Activated naive CD4-positive, alpha-beta T cell treated with anti-CD3 and anti-CD28 coated beads for 36 hours (primary cell): ENCODE results near the gene PROM2. TPM values are rescaled to one million over a fixed set of nuclear protein-coding genes. Genes with fewer than 3 reads are reported as not detected.

Experiments used
- CTCF ChIA-PET: fragments of 350-600 bp; sonication (Branson Sonifier 250); formaldehyde crosslinking; loops from one replicate; lab custom pipeline; 2021; ENCODE audit warnings: antibody characterized with exemption; lab: Charles Lee
- DNase-seq: peaks from one replicate; pipeline ENCODE4 v3.0.0-alpha.2; 2020
- H3K27ac Mint-ChIP-seq: one replicate; pipeline ENCODE4 v1.8.0; 2021; ENCODE audit warnings: mild to moderate bottlenecking, mixed read lengths
- H3K27me3 Mint-ChIP-seq: one replicate; pipeline ENCODE4 v1.8.0; 2021; ENCODE audit warnings: low read depth, mixed read lengths
- H3K36me3 Mint-ChIP-seq: one replicate; pipeline ENCODE4 v1.8.0; 2021; ENCODE audit warnings: low read depth, mixed read lengths
- H3K4me1 Mint-ChIP-seq: one replicate; pipeline ENCODE4 v1.8.0; 2021; ENCODE audit warnings: low read depth, mixed read lengths
- H3K4me3 Mint-ChIP-seq: one replicate; pipeline ENCODE4 v1.8.0; 2021; ENCODE audit warnings: mild to moderate bottlenecking, moderate library complexity, mixed read lengths
- H3K9me3 Mint-ChIP-seq: one replicate; pipeline ENCODE4 v1.8.0; 2021; ENCODE audit warnings: mixed read lengths
- intact Hi-C: fragments of 100-400 bp; cut with micrococcal nuclease; formaldehyde crosslinking; loops from one replicate; pipeline ENCODE4 v1.15.1; 2023
- total RNA-seq, 2 experiments: library from RNA; stranded (reverse); gene quantifications; one replicate each; pipeline ENCODE4 v1.2.3, GENCODE V29; 2021

PROM2 gene
- total RNA-seq, 2 experiments from 2014 or later, result 0.45 to 0.89 TPM

DNA sequence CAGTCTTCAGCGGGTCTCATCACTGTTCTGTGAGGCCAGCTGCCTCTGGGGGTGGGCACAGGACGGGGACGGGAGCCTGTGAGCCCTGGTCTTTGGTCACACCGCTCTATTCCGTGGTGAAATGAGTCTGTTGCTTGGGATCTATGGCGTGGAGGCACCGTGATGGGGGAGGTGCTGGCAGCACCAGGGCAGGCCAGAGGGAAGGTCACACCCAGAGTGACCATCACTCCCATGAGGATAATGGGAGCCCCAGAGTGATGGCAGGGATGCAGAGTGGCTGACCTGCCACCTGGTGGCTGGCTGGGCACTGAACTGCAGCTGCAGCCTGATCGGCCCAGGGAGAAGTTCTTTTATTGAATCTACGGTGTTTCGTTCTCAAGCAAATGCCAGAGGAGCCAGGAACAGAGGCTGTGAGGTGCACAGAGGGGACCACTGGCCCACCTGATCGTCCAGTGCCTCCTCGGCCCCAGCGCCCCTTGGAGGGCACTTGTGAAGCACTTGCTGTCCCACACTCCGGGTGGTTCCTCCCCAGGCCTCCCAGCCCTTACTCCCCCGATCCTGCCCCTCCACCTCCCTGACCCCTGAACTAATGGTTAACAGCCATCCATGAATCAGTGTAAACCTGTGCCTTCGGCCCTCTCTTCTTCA, 40.8 kb downstream of the PROM2 start:
- CTCF ChIA-PET, result no interaction called here
- H3K27ac Mint-ChIP-seq, result no peak overlapping the region
- H3K4me3 Mint-ChIP-seq, result no peak overlapping the region
- no peaks in the 10 kb centered on the region for H3K4me1 Mint-ChIP-seq
- peaks cover 2% of the 10 kb centered on the region for H3K27me3 Mint-ChIP-seq
- no peaks in the 10 kb centered on the region for H3K9me3 Mint-ChIP-seq
- H3K36me3 Mint-ChIP-seq, result no peaks in the 10 kb centered on the region
- DNase-seq, result peak; percentile 17
- intact Hi-C loops, result loop anchor here (1.0 kb wide), 1 partner anchor 122 kb away; no protein-coding TSS in a partner anchor

DNA sequence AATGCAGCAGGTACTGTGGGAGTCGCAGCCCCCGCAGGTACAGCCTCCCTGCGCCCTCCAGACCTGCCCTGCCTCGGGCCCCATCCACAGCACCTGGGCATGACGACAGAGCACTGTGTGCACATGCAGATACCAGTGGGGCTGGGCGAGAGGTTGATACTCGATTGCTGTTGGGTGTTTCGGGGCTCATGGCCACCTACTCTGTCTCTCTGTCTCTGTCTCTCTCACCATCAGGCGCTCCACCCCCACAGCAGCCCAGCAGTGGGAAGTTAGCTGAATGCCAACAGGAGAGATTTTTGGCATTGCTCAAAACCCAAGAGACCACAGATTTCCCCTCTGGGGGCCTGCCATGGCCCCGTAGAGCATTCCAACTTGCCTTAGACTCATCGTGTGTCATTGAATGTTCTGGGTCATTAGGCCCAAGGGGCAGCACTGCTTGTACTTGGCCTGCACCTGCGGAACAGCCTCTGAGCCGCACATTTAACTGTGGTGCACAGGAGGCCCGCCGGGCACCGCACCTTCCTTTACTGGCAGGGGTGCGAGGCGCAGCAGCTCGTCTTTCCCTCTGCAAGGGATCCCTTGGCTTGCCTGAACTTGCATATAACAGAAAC, 41.7 kb downstream of the PROM2 start:
- intact Hi-C loops, result loop anchor here (1.0 kb wide), 1 partner anchor 123 kb away; no protein-coding TSS in a partner anchor
- no peak overlapping the region for H3K27ac Mint-ChIP-seq

GRCh38 chr2:95316466-95317122, 42.3 kb downstream of the PROM2 start:
- CTCF ChIA-PET, result no interaction called here
- DNase-seq, result no peak
- H3K27me3 Mint-ChIP-seq, result peaks cover 2% of the 10 kb centered on the region
- H3K36me3 Mint-ChIP-seq, result no peaks in the 10 kb centered on the region
- no peaks in the 10 kb centered on the region for H3K4me1 Mint-ChIP-seq
- no peak overlapping the region for H3K27ac Mint-ChIP-seq
- intact Hi-C loops, result no loop called here
- no peaks in the 10 kb centered on the region for H3K9me3 Mint-ChIP-seq
- H3K4me3 Mint-ChIP-seq, result no peak overlapping the region

More for the DNA sequence above, 41.7 kb downstream of the PROM2 start:
- H3K27me3 Mint-ChIP-seq, result peaks cover 2% of the 10 kb centered on the region
- no peaks in the 10 kb centered on the region for H3K9me3 Mint-ChIP-seq
- H3K4me3 Mint-ChIP-seq, result no peak overlapping the region
- DNase-seq, result no peak
- CTCF ChIA-PET, result no interaction called here
- H3K36me3 Mint-ChIP-seq, result no peaks in the 10 kb centered on the region
- H3K4me1 Mint-ChIP-seq, result no peaks in the 10 kb centered on the region

- CTCF ChIA-PET, result no interaction called here
- H3K27me3 Mint-ChIP-seq, result peaks cover 2% of the 10 kb centered on the region
- no peaks in the 10 kb centered on the region for H3K4me1 Mint-ChIP-seq
- no peaks in the 10 kb centered on the region for H3K36me3 Mint-ChIP-seq
- intact Hi-C loops, result no loop called here
- no peaks in the 10 kb centered on the region for H3K9me3 Mint-ChIP-seq
- no peak overlapping the region for H3K4me3 Mint-ChIP-seq
- H3K27ac Mint-ChIP-seq, result no peak overlapping the region
- DNase-seq, result no peak
Measured at GRCh38 chr2:95317123-95317500, 42.9 kb downstream of the PROM2 start.

DNA sequence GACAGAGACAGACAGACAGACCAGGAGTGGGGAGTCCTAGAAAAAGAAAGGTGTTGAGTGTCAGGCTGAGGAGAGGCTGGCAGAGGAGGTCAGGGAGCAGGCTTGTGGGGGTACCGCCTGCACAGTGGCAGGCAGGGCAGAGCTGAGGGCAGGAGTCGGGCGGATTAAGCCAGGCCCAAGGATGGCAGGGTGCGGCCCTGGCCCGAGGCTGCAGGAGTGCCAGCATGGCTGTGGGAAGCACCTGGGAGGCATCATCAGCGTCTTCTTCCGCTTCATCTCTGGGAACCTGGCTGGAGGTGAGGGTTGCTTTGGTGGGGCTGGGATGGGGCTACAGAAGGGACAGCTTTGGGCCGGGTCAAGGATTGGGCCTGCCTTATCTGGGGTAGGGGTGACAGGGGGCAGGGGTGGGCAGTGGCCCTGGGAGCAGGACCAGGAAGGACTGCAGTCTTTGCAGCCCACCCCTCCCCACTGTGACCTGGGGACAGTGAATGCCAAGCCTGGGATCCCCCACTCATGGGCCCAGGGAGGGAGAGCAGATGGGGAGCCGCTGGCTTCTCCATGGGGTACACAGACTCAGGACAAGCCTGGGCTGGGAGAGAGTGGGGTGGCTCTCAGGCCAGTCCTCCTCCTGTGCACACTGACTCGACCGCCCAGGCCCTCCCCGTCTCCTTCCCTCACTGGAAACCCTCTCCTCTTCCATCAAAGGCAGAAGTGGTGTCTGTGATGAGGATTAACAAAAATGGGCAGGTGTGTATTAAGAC, 43.6 kb downstream of the PROM2 start:
- DNase-seq, result no peak
- no peak overlapping the region for H3K4me3 Mint-ChIP-seq
- peaks cover 2% of the 10 kb centered on the region for H3K27me3 Mint-ChIP-seq
- H3K27ac Mint-ChIP-seq, result no peak overlapping the region
- intact Hi-C loops, result no loop called here
- CTCF ChIA-PET, result no interaction called here
- no peaks in the 10 kb centered on the region for H3K4me1 Mint-ChIP-seq
- H3K9me3 Mint-ChIP-seq, result no peaks in the 10 kb centered on the region
- H3K36me3 Mint-ChIP-seq, result no peaks in the 10 kb centered on the region

GRCh38 chr2:95318431-95319220, 44.4 kb downstream of the PROM2 start:
- H3K4me3 Mint-ChIP-seq, result no peak overlapping the region
- H3K27me3 Mint-ChIP-seq, result peaks cover 2% of the 10 kb centered on the region
- H3K36me3 Mint-ChIP-seq, result no peaks in the 10 kb centered on the region
- H3K27ac Mint-ChIP-seq, result no peak overlapping the region
- H3K4me1 Mint-ChIP-seq, result no peaks in the 10 kb centered on the region
- intact Hi-C loops, result no loop called here
- no peaks in the 10 kb centered on the region for H3K9me3 Mint-ChIP-seq
- CTCF ChIA-PET, result no interaction called here
- no peak for DNase-seq

DNA sequence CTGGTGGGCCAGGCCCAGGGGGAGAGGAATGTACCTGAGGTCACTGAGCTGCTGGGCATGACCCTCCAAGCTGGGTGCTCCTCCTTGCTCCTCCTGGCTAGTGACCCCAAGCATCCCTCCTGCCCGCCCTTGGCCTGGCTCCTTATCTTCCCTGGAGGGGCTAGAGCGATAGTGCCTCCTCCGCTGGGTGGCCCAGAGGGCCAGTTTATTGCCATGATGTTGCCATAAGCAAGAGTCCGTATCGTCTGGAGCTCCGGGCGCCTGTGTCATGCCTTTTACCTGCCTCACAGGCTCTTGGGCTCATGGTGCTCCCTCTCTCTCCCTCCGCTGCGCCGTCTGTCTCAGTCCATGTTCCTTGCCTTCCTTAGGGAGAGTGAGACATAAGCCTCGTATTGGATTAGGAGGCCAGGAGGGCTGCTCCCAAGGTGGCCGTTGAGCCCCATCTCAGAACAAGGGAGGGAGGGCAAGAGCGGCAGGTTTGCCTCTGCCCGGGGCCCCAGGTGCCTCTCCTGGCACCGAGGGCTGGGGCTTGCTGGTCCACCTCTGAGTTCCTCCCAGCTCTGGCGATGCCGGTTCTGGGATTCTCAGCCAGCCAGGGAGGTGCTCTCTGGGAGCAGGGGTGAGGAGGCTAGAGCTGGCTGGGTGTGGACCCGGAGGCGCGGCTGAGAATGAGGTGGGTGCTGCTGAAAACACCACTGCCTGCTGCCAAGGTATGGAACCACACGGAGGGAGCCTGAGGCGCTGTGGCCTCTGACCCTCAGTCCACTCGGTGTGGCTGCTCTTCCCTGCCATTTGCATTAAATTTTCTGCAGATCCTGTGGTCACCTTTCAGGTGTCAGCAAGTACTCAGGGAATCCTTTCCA, 45.5 kb downstream of the PROM2 start:
- CTCF ChIA-PET, result no interaction called here
- intact Hi-C loops, result no loop called here
- Mint-ChIP-seq H3K9me3 (no peaks in the 10 kb centered on the region), H3K27ac (no peak overlapping the region), H3K27me3 (peaks cover 2% of the 10 kb centered on the region), H3K4me3 (no peak overlapping the region), H3K36me3 (no peaks in the 10 kb centered on the region), H3K4me1 (no peaks in the 10 kb centered on the region)
- no peak for DNase-seq

GRCh38 chr2:95320344-95320712, 46.1 kb downstream of the PROM2 start:
- no peak for DNase-seq
- H3K9me3 Mint-ChIP-seq, result no peaks in the 10 kb centered on the region
- no peaks in the 10 kb centered on the region for H3K36me3 Mint-ChIP-seq
- no peaks in the 10 kb centered on the region for H3K27me3 Mint-ChIP-seq
- H3K4me1 Mint-ChIP-seq, result no peaks in the 10 kb centered on the region
- no peak overlapping the region for H3K4me3 Mint-ChIP-seq
- no peak overlapping the region for H3K27ac Mint-ChIP-seq
- CTCF ChIA-PET, result no interaction called here
- intact Hi-C loops, result no loop called here

DNA sequence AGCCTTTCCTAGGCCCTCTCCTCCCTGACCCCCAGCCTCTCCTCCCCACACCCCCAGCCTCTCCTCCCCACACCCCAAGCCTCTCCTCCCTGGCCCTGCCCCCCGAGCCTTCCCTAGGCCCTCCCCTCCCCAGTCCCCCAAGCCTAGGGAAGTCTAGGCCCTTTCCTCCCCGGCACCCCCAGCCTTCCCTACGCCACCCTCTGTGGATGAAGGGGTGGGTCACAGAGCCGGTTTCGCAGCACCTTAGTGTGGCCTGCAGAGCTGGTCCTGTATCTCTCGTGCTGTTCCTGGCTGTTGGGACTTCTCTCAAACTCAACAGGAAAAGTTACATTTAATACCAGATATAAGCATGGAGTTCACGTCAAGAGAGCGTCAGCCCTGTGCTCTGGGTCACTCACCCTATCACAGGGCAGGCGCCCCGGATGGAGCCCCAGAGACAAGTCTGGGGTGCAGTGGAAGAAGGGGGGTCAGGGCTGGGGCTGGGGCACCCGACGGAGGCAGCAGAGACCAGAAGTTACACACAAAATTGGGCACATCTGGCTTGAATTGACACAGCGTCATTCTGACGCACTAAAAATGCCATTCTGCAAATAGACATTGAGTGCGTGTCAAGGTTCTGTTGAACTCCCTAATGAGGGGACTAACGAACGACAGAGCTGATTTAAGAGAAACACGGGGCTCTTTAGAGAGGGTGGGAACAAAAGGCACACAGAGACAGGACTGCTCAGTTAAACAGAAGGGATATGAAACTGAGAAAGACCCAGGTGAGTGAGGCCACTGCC, 46.9 kb downstream of the PROM2 start:
- Mint-ChIP-seq H3K4me1 (no peaks in the 10 kb centered on the region), H3K4me3 (no peak overlapping the region), H3K27ac (no peak overlapping the region), H3K36me3 (no peaks in the 10 kb centered on the region), H3K27me3 (no peaks in the 10 kb centered on the region), H3K9me3 (no peaks in the 10 kb centered on the region)
- intact Hi-C loops, result no loop called here
- DNase-seq, result no peak
- CTCF ChIA-PET, result interaction anchor here (1.2 kb wide), 1 partner anchor 24 kb away, joined by 4 read pairs; no protein-coding TSS in a partner anchor

- peak; percentile 28 for DNase-seq
- Mint-ChIP-seq H3K27ac (no peak overlapping the region), H3K4me1 (no peaks in the 10 kb centered on the region), H3K4me3 (no peak overlapping the region), H3K9me3 (no peaks in the 10 kb centered on the region), H3K36me3 (no peaks in the 10 kb centered on the region), H3K27me3 (no peaks in the 10 kb centered on the region)
- CTCF ChIA-PET, result interaction anchor here (0.6 kb wide), 1 partner anchor 66 kb away, joined by 3 read pairs; no protein-coding TSS in a partner anchor
- intact Hi-C loops, result no loop called here
Measured at GRCh38 chr2:95323347-95324155, 49.3 kb downstream of the PROM2 start.
